GM23338 (cell line): Measurements from ENCODE around the gene NRP1.

Source experiments
- CREB1 ChIP-seq: fragments of 250-450 bp; sonication (Bioruptor Pico); IDR thresholded peaks from 2 replicates; pipeline ENCODE4 v1.5.0; 2020; ENCODE audit warnings: low read depth, mild to moderate bottlenecking, moderate library complexity
- EZH2 ChIP-seq: fragments of 200-600 bp; sonication (generic); IDR thresholded peaks from one replicate; pipeline ENCODE4 v1.8.0; 2017; ENCODE audit warnings: antibody characterized with exemption, mild to moderate bottlenecking, low read depth; ENCODE audit not compliant: unreplicated experiment
- EZH2phosphoT487 ChIP-seq: fragments of 200-600 bp; sonication (generic); IDR thresholded peaks from one replicate; pipeline ENCODE4 v1.8.1; 2018; ENCODE audit warnings: antibody characterized with exemption; ENCODE audit not compliant: unreplicated experiment
- POLR2AphosphoS5 ChIP-seq: IDR thresholded peaks from 2 replicates; pipeline ENCODE4 v1.6.1; 2016; ENCODE audit warnings: antibody characterized with exemption, low read depth
- TF ChIP-seq, protein P1 (sequence below), 2 experiments: fragments of 200-600 bp in 1 of 2; sonication (generic) in 1 of 2; conservative IDR thresholded peaks; 2 replicates each; pipeline versions ENCODE4 v1.5.1 to v1.6.1; 2016 to 2017; ENCODE audit warnings: antibody characterized with exemption in 2 of 2, low read depth in 2 of 2, mild to moderate bottlenecking in 2 of 2, moderate library complexity in 1 of 2

DNA sequence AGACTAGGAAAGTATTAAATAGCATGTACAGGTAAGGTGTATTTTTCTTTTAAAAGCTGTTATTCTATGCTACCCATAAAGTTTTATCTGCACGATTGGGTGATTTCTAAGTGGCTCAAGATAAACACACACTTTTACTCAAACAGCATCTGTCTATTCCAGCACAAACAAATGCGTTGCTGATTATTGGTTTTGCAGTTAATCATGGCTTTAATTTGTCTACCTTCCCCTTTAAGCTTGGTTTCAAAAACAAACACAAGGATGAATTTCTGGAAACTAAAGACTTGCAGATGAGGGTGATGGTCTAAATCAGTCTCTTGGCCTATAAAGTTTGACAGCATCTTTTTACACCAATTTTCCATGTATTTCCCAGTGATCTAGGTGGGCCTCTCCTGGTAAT, 94.2 kb downstream of the NRP1 start:
- TF ChIP-seq, protein P1, sequence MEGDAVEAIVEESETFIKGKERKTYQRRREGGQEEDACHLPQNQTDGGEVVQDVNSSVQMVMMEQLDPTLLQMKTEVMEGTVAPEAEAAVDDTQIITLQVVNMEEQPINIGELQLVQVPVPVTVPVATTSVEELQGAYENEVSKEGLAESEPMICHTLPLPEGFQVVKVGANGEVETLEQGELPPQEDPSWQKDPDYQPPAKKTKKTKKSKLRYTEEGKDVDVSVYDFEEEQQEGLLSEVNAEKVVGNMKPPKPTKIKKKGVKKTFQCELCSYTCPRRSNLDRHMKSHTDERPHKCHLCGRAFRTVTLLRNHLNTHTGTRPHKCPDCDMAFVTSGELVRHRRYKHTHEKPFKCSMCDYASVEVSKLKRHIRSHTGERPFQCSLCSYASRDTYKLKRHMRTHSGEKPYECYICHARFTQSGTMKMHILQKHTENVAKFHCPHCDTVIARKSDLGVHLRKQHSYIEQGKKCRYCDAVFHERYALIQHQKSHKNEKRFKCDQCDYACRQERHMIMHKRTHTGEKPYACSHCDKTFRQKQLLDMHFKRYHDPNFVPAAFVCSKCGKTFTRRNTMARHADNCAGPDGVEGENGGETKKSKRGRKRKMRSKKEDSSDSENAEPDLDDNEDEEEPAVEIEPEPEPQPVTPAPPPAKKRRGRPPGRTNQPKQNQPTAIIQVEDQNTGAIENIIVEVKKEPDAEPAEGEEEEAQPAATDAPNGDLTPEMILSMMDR (conservative IDR thresholded peaks at IDR 0.05; ENCODE audit: low read depth in 2 of 2), result no peak
- TF ChIP-seq POLR2AphosphoS5, result no peak
- TF ChIP-seq EZH2phosphoT487, result no peak
- TF ChIP-seq EZH2, result no peak
- TF ChIP-seq CREB1 (CRISPR knock-in tag), result no peak
